NCI-H2107 treated with DMSO at 0.1 percent for 48 hours (cell line): ENCODE data around the gene NFATC1.

Experiments
- DNase-seq: peaks from one replicate; lab custom pipeline; 2025; ENCODE audit not compliant: unreplicated experiment; lab: John Stamatoyannopoulos, UW

Gene NFATC1

DNA sequence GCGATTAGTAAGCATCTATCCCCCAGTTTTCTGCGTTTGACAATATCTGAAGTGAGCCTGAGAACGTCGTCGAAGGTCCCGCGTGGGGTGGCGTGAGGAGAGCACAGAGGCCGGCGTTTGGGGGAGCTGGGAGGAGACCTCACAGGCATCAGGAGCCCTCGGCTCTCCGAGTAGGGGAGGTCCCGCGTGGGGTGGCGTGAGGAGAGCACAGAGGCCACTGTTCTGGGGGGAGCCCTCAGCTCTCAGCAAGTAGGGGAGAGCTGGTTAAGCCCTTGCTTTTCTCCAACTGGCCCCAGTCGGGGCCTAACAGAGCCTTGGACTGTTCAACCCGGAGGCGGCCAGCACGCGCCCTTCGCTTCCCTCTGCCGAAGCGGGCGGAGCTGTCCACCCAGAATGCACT is 134.3 kb downstream of the NFATC1 start:
- DNase-seq: no peak

DNA sequence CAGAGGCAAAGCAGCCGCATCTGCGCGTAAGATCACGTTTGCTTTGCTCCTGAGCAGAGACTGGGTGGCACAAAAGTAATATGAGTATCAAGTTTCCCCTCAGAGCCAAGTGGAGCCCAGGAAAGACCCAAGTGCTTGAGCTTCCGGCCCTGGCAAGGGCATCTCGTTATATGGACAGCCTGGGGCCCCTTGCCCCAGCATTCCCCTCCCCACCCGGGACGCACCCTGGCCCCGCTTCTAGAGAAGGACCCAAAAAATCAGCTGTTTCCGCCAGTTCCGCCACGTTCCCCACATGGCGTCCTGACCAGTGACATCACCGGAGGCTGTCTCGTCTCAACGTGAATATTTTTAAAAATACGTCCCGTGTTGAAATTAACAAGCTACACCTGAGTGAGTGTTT is 135.1 kb downstream of the NFATC1 start:
- peak; percentile 46 for DNase-seq

DNA sequence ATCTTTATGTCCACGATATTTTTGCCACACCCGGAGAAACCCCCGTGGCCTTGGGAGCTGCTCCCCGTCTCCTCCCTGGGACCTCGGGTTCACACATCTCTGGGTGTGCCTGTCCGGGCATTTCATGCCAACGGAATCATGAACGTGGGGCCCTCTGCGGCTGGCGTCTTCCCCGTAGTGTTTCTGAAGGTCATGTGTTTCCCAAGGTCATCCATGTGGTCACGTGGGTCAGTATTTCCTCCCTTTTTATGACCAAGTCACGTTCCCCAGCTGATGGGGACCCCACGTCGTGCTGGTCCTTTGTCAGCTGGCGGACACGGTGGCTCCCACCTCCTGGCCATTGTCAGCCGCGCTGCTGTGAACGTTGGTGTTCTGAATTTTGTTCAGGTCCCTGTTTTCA is 135.7 kb downstream of the NFATC1 start:
- DNase-seq: no peak

DNA sequence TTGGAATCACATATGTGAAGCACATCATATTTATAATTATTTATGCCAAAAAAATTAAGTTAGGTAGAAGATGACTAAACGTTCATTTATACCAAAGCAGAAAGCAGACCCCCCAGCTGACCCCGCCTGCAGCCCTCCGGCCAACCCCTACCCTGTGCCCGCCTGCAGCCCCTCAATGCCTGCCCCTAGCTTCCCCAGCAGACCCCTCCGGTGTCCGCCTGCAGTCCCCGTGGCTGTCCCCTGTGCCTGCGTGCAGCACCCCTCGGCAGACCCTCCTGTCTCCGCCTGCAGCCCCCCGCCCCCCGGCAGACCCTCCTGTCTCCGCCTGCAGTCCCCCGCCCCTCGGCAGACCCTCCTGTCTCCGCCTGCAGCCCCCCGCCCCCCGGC is 136.2 kb downstream of the NFATC1 start:
- DNase-seq: no peak

DNA sequence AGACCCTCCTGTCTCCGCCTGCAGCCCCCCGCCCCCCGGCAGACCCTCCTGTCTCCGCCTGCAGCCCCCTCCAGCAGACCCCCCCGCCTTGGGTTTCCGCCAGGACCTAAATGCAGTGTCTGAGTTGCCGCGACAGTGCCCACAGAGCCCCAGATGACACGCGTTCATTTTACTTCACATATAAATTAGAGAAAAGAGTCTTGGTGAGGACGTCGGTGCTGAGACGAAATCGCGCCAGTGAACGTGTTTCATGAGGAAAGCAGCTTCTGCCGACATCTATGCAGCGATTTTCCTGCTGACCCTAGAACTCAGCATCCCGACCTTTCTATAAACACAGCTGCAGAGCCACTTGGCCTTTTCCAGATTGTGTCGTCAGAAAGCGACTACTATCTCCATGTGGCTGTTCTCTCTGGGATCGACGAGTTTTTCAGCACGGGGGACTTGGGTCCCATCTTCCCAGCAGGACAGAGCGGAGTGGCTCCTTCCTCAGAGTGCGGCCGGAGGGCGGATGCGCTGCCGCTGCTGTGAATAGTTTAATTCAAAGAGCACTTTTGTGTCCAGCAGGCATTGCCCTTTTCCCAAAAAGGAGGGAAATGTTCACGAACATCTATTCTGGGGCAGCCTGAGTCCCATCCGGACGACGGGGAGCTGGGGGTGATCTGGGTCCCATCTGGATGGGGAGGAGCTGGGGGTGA is 136.7 kb downstream of the NFATC1 start:
- DNase-seq: no peak

DNA sequence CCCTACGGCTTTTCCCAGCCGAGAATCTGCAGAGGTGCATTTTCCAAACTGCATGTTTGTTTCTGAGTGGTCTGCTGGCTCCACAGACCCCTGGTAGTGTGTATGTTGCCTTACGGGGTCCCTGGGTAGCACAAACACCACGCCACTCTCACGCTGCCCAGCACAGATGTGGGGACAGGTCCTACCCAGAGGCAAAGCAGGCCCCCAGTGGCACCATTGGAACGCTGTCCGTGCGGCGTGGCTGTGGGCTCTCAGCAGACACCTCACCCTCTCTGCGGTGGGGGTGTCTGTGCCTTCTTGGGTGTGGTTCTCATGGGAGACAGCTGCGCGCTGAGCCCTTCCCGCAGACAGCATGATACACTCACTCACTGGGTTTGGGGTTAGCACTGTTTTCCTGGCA is 137.4 kb downstream of the NFATC1 start:
- no peak for DNase-seq

DNA sequence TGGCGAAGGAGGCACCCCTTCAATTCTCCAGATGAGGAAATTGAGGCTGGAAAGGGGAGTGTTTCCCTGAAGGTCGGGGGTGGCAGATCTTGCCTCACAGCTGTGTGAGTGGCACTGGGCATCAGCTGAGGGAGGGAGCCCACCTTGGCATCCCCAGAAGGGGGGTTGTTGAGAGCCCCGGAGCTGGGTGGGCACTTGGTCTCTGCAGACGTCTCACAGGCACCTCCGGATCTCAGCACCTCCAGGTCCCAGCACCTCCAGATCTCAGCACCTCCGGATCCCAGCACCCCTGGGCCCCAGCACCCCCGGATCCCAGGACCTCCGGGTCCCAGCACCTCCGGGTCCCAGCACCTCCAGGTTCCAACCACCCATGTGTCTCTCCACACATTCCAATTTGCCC is 137.9 kb downstream of the NFATC1 start:
- DNase-seq: no peak

DNA sequence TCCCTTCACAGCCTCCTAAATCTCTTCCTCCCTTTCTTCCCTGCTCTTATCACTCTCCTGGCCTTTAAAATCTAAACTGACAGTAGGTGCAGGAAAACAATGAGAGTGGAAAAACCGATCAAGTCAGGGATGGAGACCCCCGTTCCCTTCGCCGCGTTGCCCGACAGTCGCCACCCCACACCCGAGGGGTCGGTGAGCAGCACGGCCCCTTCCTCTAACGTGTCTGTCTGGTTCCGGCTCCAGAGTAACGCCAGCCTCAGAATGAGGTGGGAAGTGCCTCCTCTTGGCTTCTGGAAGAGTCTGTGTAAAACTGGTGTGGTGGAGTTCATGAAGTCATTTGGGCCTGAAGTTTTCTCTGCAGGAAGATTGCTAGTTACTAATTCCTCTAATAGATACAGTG is 138.6 kb downstream of the NFATC1 start:
- DNase-seq: no peak

DNA sequence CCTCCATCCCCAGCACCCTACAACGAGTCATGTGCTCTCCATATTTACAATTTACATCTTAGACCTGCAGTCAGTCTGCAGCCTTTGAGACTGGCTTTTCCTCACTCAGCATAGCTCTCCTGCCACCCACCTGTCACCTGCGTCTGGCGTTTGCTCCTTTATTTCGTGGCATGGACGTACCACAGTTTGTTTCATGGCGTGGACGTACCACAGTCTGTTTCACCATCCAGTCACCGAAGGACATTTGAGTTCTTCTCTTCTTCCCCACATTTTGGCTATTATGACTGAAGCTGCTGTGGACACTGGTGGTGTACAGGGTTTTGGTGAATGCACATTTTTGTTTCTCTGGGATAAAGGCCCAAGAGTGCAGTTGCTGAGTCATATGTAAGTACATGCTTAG is 142.0 kb downstream of the NFATC1 start:
- DNase-seq: no peak

DNA sequence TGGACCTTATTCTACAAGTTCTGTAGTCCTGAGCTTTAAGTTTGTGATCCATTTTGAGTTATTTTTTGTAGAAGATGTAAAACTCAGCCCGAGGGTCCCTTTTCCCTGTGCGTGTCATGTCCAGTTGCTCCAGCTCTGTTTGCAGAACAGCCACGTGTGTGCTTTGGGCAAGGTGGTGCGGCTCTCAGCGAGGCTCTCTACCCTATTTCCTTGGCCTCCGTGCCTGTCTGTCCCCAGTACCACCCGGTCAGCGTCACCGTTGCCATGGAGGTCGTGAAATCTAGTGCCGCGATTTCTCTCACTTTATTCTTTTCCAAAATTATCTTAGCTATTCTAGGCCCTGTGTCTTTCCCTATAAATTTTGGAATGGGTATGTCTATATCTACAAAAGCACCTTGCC is 142.9 kb downstream of the NFATC1 start:
- DNase-seq: no peak

DNA sequence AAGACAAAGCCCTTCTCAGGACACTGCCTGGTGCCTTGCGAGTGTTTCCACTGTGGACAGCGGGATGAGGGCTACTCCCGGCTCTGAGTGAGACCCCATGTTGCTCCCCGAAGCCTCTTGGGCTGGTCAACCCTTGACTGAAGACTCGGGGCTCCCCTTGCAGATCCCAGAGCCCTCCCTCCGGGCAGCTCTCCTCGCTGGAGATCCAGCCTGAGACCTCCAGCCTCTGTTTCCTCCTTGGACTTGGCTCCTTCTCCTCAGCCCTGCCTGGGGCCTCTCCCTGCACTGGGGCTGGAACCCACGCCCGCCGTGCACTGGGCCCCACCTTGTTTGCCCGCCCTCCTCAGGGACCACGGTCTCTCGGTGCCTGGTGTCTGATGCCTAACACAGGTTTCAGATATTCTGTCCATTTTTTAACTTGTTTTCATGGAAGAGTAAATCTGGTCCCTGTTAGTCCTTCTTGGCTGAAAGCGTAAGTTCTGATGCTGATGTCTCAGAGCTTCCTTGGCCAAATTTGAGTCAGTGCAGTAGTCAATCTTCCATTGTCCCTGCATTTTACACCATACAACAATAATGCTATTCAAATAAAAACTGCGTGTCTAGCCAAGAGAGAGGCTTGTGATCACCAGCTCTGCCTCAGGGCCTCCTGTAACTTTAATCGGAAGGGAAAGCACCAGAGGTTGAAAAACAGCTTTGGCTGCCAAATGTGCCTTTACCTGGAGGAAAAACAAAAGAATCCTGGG is 144.6 kb downstream of the NFATC1 start:
- no peak for DNase-seq

DNA sequence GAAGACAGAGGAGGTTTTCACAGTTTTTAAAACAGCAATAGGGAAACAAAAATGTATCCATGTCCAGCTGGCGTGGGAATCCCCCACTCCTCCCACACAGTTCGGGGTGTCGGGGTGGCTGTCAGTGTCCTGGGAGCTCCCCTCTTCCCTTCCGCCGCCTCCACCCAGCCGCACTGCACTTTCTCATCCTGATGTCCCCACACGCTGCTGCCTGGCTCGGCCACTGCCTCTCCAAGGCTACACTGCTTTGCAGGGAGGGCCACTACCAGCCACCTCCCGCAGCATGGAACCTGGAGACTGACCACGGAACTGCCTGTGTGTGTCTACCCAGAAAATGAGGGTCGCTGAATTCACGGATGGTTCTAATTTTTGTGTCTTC is 145.2 kb downstream of the NFATC1 start:
- DNase-seq: no peak

DNA sequence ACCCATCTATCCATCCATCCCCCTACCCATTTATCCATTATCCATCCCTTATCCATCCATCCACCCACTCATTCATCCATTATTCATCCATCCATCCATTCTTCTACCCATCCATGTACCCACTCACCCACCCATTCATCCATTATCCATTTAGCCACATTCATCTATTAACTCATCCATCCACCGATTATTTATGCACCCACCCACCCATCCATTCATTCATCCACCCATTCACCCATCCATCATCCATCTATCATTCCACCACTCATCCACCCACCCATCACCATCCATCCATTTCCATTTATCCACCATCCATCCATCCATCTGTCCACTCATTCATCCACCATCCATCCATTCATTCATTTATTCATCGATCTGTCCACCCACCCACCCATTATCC is 146.5 kb downstream of the NFATC1 start:
- DNase-seq: no peak

DNA sequence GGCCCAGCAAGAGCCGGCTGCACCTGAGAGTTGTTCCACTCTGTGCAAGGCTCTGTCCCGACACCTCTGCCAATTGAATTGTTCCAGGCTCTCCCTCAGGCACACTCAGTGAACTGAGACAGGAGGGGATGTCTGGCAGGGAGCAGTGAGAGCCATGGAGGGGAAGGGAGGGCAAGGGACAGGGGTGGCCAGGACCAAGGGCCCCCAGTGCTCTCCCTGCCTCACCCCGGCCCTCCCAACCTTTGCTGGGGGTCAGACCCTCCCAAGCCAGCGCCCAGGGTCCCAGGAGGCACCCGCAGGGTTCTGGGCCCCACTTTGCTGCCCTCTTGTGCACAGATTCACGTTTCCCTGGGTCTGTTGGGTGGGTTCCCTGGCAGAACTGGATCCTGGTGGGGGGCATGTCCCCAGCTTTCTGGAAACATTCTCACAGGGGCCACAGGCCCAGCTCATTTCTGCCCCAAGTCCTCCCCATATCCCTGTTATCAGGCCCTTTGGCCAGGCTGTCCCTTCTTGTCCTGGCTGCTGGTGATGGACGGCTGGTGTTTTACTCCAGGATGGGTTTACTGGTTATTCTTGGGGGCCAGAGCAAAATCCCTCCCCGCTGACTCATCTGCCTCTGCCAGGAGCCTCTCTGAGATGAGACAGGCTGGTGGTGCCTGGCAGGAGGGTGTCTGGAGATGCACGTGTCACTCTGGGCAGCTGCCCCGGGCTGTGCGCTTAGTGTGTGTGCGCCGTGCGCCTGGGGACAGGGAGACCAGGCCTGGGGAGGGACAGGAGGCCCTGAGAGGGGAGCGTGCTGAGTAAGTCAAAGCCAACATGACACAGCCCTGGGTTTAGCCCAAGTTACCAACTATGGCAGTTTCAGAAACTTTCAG is 147.4 kb downstream of the NFATC1 start:
- no peak for DNase-seq

DNA sequence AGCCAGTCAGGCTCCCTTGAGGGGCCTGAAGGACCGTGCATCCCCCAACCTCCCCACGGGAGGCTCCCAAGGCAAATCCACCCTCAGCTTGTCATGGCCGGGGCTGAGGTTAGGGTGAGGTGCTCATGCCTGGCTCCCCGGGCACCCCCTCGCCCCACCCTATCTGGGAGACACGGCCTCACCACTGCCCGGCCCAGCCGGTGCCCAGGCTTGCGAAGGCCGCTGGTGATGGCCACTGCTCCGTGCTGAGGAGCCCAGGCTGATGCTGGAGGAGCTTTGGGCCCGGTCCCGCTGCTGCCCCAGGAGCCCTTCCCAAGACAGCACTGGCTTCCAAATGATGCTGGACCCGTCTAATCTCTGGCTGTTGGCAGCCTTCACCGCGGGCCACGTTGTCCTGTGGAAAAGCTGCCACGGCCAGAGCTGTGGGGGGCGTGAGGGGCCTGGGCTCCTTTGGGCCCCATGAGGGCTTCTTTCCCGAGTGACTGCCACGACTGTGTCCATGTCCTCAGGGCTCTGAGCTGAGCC is 148.2 kb downstream of the NFATC1 start:
- DNase-seq: no peak

DNA sequence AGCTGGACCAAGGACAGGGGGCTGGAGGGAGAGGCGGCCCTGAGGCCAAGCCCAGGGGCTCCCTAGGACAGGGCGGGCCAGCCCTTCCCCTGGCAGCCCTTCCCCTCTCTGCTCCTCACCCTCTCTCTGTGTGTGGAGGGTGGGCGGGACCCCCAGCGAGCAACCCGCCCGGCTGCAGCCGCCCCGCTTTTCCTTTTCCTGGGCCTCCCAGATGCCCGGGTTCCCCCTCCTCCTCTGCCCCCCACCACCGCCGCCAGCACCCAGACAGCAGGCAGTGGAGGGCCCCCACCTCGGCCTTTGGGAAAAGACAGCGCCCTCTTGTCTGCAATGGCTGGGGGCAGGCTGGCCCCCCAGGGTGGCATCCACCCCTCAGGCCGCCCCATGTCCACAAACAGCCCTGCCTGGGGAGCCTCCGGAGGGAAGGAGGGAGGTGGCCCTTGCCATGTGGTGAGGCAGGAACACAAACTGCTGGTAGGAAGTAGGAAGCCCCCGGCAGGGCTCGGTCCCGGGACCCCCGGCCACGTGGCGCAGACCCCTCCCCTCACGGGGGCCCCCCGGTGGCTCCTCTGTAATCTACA is 148.7 kb downstream of the NFATC1 start:
- no peak for DNase-seq

DNA sequence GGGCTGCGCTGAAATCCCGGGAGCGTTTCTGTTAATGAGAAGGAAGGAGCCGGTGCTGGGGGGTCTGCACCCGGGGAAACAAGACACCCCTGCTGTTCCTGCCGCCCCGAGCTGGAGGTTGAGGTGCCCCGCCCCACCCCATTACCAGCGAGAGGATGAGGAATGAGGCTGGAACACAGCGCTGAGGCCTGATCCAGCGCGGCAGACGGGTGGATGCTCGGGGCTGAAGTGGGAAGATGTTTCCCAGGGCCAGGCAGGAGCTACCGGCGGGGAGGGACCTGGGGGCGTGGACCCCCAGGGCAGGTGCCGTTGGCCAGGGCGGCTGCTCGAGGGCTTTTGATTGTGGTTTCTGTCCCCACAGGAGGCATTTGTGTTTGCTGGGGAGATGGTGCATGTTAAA is 149.5 kb downstream of the NFATC1 start:
- DNase-seq: no peak

DNA sequence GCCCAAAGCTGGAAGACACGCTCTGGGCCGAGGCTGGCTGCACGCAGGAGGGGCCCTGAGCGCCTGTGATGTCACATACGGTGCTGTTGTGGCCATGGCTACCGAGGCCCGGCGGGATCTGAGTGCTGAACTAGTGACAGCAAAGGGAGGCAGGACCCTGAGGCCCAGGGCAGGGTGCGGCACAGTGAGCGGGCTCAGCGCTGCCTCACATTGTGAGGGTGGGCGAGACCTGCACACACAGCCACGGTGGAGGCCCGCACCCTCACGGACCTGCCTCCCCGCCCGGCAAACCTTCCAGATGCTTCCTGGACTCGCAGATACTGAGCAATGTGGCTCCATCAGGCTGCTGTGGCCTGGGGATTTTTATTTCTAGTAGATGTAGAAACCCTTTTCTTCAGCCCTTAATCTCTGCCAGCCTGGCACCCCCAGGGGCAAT is 150.0 kb downstream of the NFATC1 start:
- DNase-seq: no peak

DNA sequence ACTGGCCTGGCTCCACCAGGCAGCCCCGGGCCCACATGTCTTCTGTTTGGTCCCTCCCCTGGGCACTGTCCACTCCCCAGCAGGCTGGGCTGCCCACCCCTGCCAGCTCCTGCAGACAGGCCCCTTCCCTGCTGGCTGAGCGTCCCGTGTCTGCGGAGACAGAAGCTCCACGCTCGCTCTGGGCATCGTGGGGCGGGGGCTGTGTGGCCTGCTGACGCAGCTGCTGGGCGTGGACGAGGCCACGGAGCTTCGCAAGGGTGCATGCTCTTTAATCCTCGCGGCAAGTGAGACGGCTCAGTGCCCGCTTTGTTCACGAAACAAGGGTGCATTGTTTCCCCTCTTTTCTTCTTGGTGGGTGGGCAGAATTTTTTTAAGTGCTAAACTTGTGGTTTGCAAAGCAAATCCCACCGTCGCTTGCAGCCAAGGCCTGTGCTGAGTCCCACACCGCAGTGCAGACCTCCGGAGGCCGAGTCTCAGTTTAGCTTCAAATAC is 151.1 kb downstream of the NFATC1 start:
- DNase-seq: no peak

DNA sequence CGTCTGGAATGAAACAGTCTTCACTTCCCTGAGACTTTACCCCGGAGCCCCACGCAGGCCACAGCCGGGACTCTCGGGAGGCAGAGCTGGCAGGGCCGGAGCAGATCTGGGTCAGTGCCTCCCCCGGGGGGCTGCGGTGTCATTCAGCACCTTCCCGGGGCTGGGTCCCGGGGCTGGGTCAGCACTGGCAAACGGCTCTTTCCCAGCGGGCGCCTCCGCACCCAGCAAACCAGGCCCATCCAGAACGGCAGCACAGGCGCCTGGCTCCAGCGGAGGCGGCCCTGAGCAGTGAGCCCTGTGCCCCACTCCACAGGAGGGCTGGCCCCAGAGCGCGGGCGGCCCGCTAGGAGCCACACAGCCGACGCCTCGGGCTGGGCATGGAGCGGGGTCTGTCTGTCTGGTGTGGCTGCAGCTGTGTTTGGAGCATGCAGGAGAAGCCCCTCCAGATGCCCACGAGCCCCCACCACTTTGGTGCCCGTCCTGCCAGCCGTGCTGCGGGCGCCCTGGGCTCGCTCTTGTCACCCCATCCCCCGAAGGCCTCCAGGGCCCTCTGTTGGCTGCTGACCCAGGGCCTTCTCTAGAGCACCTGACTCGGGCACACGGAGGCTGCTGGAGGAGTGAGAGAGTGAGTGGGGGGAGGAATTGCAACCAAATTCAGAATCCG is 151.8 kb downstream of the NFATC1 start:
- no peak for DNase-seq

DNA sequence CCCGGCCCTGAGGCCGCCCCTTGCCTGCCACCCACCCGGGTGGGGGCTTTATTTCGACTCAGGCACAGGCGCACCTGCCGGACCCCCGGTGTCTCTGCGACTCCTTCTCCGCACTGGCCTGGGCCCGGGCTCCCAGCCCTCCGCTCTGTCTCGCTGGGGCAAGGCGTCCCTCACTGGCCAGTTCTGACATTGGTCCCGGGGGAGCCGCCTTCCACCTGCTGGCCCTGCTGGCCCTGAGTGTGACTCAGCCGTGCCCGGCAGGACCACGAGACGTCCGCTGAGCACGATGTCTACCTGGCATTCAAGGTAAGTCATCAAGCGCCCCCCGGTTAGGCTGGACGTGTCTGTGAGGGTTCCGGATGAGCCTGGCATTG is 152.3 kb downstream of the NFATC1 start:
- DNase-seq: no peak
